HG02571 (cell line): ENCODE measurements around the gene LIN7B.

Source experiments
- ATAC-seq: cut with Tn5 transposase; IDR thresholded peaks from one replicate; pipeline ENCODE4 v1.9.1; 2021; ENCODE audit warnings: mild to moderate bottlenecking, moderate library complexity; ENCODE audit not compliant: unreplicated experiment

LIN7B gene

DNA sequence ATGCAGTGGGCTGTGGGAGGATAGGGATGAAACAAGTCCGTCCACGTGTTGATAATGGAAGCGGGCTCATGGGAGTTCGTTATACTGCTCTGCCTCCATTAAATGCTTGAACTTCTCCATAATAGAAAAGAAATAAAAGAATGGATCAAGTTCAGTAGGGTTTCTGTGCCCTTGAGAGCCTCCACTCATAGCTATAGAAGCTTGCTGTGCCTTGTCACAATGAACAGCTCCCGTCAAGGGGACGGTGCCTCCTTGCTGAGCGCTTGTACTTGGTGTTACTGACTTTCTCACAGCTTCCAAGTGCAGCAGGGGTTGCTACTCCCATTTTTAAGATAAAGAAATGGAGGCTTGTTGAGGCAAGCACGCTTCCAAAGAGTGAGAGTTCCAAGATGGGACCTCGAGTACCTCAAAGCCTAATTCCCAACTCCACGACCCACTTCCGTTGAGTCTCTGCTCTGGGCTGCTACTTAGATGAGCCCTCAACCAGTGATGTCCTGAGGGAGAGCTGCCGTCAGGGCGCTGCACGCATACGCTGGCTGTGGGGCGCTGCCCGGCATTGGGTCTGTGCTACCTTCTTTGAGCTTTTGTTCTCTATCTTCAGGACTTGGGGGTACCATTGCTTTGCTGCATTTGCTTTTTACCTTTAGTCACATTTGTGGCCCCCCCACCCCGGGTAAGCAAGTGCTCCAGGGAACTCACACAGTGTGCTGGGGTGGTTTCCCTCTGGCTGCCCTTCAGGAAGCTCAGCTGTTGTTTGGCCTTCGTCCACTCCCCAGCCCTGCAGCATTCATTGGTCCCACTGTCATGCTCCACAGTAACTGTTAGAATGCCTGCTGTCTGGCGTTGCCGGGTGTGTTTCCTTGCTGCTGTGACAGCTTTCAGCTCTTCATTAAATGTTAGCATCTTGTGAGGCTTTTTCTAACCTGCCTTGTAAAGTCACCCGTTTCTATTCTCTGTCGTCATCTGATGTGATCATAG, 19.4 kb upstream of the LIN7B start:
- no peak for ATAC-seq

DNA sequence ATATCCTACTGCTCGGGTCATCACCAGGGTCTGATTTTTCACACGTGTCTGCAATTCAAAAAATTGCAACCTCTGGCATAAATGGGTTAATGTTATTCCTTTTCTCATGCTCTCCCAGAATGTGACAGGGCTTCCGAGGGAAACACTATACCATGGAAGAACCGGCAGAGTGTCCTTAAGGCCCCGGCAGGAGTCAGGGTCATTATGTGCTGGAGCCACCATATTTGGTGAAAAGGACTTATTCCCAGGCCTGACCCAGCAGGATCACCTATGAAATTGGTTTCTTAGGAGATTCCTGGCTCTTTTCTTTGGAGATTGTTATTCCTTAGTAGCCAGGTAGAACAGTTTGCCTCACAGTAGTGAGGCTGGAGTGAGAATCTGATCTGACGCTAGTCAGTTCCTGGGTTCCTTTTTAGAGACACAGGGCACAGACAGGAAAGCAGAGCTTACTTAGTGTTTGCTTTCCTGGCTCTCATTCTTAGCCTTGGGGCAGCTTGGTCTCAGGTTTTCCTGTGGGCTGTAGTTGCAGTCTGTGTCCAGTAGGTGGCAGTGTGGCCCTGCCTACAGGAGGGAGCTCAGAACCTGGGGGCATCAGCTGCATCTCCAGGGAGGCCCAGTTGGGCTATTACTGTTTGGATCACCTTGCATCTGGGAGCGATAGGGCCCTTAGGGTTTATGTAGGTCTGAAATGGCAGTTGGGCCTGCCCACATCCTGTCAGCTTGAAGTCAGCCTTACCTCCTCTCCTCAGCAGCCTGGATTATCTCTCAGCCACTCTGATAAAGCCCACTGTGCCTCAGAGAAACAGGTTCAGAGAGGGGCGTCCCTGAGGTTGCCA, 16.5 kb upstream of the LIN7B start:
- no peak for ATAC-seq

GRCh38 chr19:49098795-49099194, 15.4 kb upstream of the LIN7B start:
- no peak for ATAC-seq

DNA sequence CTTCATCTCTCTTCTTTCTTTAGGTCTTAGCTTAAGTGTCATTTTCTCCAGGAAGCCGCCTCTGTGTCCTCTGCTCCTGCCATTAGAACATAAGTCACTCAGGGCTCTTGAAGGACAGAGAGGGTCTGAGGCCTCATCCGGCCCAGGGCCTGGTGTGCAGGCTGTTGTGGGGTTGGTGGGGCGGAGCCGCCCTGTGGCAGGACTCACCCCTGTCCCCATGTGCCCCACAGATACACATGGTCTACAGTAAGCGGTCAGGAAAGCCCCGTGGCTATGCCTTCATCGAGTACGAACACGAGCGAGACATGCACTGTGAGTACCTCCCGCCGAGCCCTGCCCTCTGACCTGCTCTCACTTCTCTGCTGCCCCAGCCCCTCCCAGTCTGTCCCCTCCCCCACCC, 13.0 kb upstream of the LIN7B start:
- ATAC-seq, result no peak

DNA sequence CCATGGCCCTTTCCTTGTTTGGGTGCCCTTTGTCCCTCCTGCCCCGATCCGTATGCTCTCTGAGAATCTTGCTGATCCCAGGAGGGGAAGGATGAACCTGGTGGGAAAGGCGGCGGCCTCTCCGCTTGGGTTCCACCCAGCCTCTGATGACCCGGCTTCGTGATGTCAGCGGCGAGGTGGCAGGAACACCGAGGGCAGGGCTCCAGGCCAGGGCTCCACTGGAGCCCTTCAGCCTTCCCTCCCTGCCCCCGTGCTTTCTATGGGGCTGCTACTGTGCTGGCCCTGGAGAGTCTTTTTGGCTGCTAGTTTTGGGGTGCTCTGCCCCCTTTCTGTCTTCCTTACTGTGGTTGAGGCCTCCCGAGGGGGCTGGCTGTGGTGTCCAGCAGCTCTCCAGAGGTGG, 11.9 kb upstream of the LIN7B start:
- ATAC-seq, result no peak

- ATAC-seq, result no peak
Observed at GRCh38 chr19:49103331-49104085, 10.7 kb upstream of the LIN7B start.

DNA sequence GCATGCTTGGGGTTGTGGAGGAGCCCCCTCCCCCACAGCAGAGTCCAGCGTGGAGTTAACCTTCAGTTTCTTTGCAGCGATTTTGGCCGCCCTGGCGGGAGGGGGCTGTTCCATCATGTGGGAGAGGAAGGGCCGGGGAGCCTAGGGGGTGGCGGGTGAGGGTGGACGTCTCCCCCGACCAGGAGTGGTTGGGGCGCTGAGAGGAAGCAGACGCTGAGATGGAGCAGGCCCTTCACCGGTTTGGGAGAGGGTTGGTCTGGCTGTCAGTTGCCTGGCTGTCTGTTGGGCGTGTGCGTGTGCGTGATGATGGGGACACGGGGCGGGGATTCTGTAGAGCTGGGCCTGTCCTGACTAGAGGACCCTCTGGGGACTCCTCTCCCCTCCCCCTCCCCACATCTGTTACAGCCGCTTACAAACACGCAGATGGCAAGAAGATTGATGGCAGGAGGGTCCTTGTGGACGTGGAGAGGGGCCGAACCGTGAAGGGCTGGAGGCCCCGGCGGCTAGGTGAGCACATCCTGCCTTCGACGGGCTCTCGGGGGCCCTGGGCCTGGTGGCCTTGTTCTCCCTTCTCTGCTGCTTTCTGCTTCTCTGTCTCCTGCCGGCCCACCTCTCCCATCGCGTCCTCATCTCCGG, 9.8 kb upstream of the LIN7B start:
- no peak for ATAC-seq

DNA sequence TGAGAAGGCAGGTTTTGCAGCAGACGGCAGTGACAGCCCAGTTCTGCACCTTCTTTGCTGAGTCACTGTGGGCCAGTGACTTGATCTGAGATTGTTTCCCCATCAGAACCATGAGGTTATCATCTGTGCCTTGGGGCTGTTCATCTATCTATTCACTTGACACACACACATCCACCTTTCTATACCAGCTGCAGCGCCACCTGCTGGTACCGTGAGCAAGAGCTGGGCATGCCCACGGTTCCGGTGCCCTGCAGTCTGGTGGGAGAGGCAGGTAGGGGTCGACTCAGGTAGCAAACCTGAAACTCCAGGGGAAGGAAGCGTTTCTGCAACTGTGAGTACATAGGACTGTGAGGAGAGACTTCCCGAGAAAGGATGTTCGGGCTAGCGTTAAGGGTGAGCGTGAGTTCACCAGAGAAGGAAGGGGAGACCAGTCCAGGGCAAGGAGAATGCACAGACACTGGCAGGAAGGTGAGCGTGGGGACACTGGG, 7.5 kb upstream of the LIN7B start:
- ATAC-seq, result no peak

DNA sequence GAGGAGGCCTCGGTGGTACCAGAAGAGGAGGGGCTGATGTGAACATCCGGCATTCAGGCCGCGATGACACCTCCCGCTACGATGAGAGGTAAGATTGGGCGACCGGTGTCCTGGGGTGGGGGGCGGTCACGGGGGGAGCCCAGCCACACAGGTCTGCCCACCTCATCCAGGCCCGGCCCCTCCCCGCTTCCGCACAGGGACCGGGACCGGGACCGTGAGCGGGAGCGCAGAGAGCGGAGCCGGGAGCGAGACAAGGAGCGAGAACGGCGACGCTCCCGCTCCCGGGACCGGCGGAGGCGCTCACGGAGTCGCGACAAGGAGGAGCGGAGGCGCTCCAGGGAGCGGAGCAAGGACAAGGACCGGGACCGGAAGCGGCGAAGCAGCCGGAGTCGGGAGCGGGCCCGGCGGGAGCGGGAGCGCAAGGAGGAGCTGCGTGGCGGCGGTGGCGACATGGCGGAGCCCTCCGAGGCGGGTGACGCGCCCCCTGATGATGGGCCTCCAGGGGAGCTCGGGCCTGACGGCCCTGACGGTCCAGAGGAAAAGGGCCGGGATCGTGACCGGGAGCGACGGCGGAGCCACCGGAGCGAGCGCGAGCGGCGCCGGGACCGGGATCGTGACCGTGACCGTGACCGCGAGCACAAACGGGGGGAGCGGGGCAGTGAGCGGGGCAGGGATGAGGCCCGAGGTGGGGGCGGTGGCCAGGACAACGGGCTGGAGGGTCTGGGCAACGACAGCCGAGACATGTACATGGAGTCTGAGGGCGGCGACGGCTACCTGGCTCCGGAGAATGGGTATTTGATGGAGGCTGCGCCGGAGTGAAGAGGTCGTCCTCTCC, 6.3 kb upstream of the LIN7B start:
- ATAC-seq, result no peak

DNA sequence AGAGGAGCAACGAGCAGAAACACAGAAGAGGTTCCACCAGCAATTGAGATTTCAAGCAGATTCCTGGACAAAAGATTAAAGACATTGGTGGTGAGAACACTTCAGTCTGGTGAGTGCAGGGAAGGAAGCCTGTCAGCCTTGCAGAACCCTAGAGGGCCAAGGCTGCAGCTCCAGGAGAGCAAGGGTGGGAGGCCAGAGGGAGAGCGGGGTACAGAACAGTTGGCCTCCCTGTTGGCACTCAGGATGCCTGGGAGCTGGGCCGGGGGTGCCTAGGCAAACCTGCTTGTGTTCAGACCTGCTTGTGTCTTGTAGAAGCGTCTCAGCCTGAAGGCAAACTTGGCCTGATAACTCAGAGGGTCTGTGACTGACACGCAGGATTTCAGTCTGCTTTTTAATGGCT, 5.1 kb upstream of the LIN7B start:
- ATAC-seq, result no peak

DNA sequence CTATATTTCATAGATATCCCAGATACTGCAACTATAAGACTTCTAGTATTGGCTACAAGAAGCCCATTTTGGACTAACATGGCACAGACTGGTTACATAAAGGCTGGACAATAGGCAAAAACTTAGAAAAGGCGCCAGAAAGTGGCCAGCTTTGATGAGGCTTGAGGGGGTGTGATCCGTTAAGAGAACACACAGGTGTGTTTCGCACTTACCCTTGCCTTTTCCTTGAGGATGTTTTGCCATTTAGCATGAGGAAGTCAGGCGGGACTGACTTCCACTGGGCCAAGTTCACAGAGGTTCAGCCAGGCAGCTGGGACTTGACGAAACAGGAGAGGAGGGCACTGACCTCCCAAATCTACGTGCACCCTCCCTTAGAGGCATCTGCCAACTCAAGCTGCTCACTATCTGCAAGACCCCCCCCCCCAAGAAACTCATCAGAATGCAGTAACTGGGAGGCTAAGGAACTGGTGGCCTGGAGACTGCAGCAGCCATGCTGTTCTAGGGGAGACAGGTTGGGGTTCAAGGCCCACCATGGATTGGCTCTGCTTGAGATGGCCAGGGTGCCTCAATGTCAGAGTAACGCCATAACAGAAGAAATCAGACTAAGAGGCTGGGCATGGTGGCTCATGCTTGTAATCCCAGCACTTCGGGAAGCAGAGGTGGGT, 4.5 kb upstream of the LIN7B start:
- no peak for ATAC-seq

GRCh38 chr19:49110567-49110966, 3.6 kb upstream of the LIN7B start:
- ATAC-seq, result no peak

DNA sequence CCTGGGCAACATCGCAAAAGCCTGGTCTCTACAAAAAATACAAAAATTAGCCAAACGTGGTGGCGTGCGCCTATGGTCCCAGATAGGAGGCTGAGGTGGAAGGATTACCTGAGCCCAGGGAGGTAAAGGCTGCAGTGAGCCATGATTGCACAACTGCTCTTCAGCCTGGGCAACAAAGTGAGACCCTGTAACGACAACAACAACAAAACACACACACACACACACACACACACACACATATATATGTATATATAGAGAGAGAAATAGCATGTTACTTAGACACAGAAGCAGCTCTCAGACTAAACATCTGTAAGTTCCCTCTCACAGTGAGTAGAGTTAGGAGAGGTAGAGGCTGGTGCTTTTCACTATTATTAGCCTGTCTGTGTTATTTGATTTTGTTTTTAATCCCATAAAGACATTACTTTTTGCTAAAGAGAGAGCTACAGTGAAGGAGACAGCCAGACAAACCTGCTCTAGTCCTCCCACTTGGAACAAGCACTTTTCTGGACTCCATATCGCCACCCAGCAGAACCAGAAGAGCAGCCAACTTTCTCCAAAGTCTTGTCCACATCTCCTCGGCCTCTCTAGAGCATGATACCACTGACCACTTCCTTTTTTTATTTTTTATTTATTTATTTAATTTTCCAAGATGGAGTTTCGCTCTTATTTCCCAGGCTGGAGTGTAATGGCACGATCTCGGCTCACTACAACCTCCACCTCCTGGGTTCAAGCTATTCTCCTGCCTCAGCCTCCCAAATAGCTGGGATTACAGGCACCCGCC, 2.8 kb upstream of the LIN7B start:
- no peak for ATAC-seq

DNA sequence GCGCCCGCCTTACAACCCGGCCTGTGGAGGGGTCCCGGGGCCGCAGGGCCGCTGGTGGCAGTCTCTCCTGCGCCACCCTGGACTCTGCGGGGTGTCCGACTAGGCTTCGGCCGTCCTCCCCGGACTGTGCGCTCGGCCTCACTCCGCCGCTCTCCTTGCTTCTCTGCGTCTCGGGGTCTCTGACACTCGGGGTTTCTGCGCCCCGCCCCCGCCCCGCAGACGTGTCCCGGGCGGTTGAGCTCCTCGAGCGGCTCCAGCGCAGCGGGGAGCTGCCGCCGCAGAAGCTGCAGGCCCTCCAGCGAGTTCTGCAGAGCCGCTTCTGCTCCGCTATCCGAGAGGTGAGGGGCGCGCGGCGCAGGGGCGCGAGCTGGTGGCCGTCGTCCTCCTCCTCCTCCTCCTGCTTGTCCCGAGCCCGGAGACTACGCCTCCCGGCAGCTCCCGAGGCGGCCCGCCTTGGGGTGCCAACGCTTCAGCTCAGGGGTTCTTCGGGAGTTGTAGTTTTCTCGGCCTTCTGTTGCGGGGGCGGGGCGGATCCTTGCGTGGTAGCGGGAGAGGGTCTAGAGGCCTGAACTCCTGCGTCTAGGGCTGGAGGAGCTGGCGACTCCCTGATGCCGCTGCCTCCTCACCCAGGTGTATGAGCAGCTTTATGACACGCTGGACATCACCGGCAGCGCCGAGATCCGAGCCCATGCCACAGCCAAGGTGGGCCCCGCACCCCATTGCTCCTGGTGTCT, 627 bp downstream of the LIN7B start:
- no peak for ATAC-seq

- no peak for ATAC-seq
Observed at GRCh38 chr19:49116544-49116943, 2.4 kb downstream of the LIN7B start.

- ATAC-seq, result no peak
Observed at GRCh38 chr19:49117677-49118564, 3.8 kb downstream of the LIN7B start.
